Measurements from ENCODE around the gene HINT2.

The HINT2 gene

GRCh38 chr9:35856882-35857281 is 42.0 kb upstream of the HINT2 start:
- no peak for DNase-seq (ENCODE audit: low read depth, low spot score)
- no peak overlapping the region for H3K4me3 ChIP-seq (ENCODE audit: insufficient read length, low read depth)
- TF ChIP-seq YY1 (IDR thresholded peaks at IDR 0.05; ENCODE audit: insufficient read depth, insufficient read length) (no peak), ZNF274 (IDR thresholded peaks at IDR 0.05; ENCODE audit: low read depth, low read length) (no peak), SUZ12 (IDR thresholded peaks at IDR 0.05; ENCODE audit: extremely low read depth, insufficient read depth, insufficient read length) (no peak)
- no peak overlapping the region for H3K9ac ChIP-seq (ENCODE audit: insufficient read length, low read depth)
- H3K36me3 ChIP-seq (ENCODE audit: insufficient read depth, insufficient read length, low read length) = no peaks in the 10 kb centered on the region
- no peaks in the 10 kb centered on the region for H3K9me3 ChIP-seq (ENCODE audit: insufficient read depth, low read length)
- peaks cover 4% of the 10 kb centered on the region for H3K4me1 ChIP-seq (ENCODE audit: insufficient read depth, insufficient read length)
- H3K27me3 ChIP-seq (ENCODE audit: insufficient read depth, insufficient read length) = peaks cover 8% of the 10 kb centered on the region

- Histone ChIP-seq H3K4me3 (ENCODE audit: insufficient read length, low read depth) (no peak overlapping the region), H3K27me3 (ENCODE audit: insufficient read depth, insufficient read length) (peaks cover 3% of the 10 kb centered on the region)
- no peak for TF ChIP-seq ZNF274 (IDR thresholded peaks at IDR 0.05; ENCODE audit: low read depth, low read length)
- no peak for TF ChIP-seq SUZ12 (IDR thresholded peaks at IDR 0.05; ENCODE audit: extremely low read depth, insufficient read depth, insufficient read length)
- TF ChIP-seq YY1 (IDR thresholded peaks at IDR 0.05; ENCODE audit: insufficient read depth, insufficient read length) = no peak
Measured at GRCh38 chr9:35856206-35856605, 41.4 kb upstream of the HINT2 start.

GRCh38 chr9:35854091-35854762 is 39.4 kb upstream of the HINT2 start:
- Histone ChIP-seq H3K9me3 (ENCODE audit: insufficient read depth, low read length) (no peaks in the 10 kb centered on the region), H3K4me1 (ENCODE audit: insufficient read depth, insufficient read length) (peaks cover 4% of the 10 kb centered on the region)
- DNase-seq (ENCODE audit: low read depth, low spot score) = no peak

More at GRCh38 chr9:35856206-35856605, 41.4 kb upstream of the HINT2 start:
- no peaks in the 10 kb centered on the region for H3K36me3 ChIP-seq (ENCODE audit: insufficient read depth, insufficient read length, low read length)
- peaks cover 4% of the 10 kb centered on the region for H3K4me1 ChIP-seq (ENCODE audit: insufficient read depth, insufficient read length)
- H3K9ac ChIP-seq (ENCODE audit: insufficient read length, low read depth) = no peak overlapping the region
- DNase-seq (ENCODE audit: low read depth, low spot score) = no peak
- no peaks in the 10 kb centered on the region for H3K9me3 ChIP-seq (ENCODE audit: insufficient read depth, low read length)

GRCh38 chr9:35852876-35853865 is 38.3 kb upstream of the HINT2 start:
- no peaks in the 10 kb centered on the region for H3K27me3 ChIP-seq (ENCODE audit: insufficient read depth, insufficient read length)
- TF ChIP-seq ZNF274 (IDR thresholded peaks at IDR 0.05; ENCODE audit: low read depth, low read length) (no peak), YY1 (IDR thresholded peaks at IDR 0.05; ENCODE audit: insufficient read depth, insufficient read length) (no peak), SUZ12 (IDR thresholded peaks at IDR 0.05; ENCODE audit: extremely low read depth, insufficient read depth, insufficient read length) (no peak)
- DNase-seq (ENCODE audit: low read depth, low spot score) = no peak
- no peak overlapping the region for H3K4me3 ChIP-seq (ENCODE audit: insufficient read length, low read depth)
- H3K9ac ChIP-seq (ENCODE audit: insufficient read length, low read depth) = no peak overlapping the region
- H3K36me3 ChIP-seq (ENCODE audit: insufficient read depth, insufficient read length, low read length) = no peaks in the 10 kb centered on the region
- peaks cover 2% of the 10 kb centered on the region for H3K4me1 ChIP-seq (ENCODE audit: insufficient read depth, insufficient read length)
- H3K9me3 ChIP-seq (ENCODE audit: insufficient read depth, low read length) = no peaks in the 10 kb centered on the region

More at GRCh38 chr9:35854091-35854762, 39.4 kb upstream of the HINT2 start:
- Histone ChIP-seq H3K9ac (ENCODE audit: insufficient read length, low read depth) (no peak overlapping the region), H3K4me3 (ENCODE audit: insufficient read length, low read depth) (no peak overlapping the region), H3K27me3 (ENCODE audit: insufficient read depth, insufficient read length) (no peaks in the 10 kb centered on the region), H3K36me3 (ENCODE audit: insufficient read depth, insufficient read length, low read length) (no peaks in the 10 kb centered on the region)
- no peak for TF ChIP-seq YY1 (IDR thresholded peaks at IDR 0.05; ENCODE audit: insufficient read depth, insufficient read length)
- TF ChIP-seq SUZ12 (IDR thresholded peaks at IDR 0.05; ENCODE audit: extremely low read depth, insufficient read depth, insufficient read length) = no peak
- TF ChIP-seq ZNF274 (IDR thresholded peaks at IDR 0.05; ENCODE audit: low read depth, low read length) = no peak

- DNase-seq (ENCODE audit: low read depth, low spot score) = no peak
- H3K9ac ChIP-seq (ENCODE audit: insufficient read length, low read depth) = no peak overlapping the region
- H3K4me1 ChIP-seq (ENCODE audit: insufficient read depth, insufficient read length) = peaks cover 2% of the 10 kb centered on the region
- TF ChIP-seq ZNF274 (IDR thresholded peaks at IDR 0.05; ENCODE audit: low read depth, low read length) (no peak), SUZ12 (IDR thresholded peaks at IDR 0.05; ENCODE audit: extremely low read depth, insufficient read depth, insufficient read length) (no peak), YY1 (IDR thresholded peaks at IDR 0.05; ENCODE audit: insufficient read depth, insufficient read length) (no peak)
- no peaks in the 10 kb centered on the region for H3K9me3 ChIP-seq (ENCODE audit: insufficient read depth, low read length)
- H3K4me3 ChIP-seq (ENCODE audit: insufficient read length, low read depth) = no peak overlapping the region
- no peaks in the 10 kb centered on the region for H3K27me3 ChIP-seq (ENCODE audit: insufficient read depth, insufficient read length)
- no peaks in the 10 kb centered on the region for H3K36me3 ChIP-seq (ENCODE audit: insufficient read depth, insufficient read length, low read length)
Measured at GRCh38 chr9:35852267-35852815, 37.5 kb upstream of the HINT2 start.

- no peaks in the 10 kb centered on the region for H3K27me3 ChIP-seq (ENCODE audit: insufficient read depth, insufficient read length)
- DNase-seq (ENCODE audit: low read depth, low spot score) = no peak
- peaks cover 3% of the 10 kb centered on the region for H3K4me1 ChIP-seq (ENCODE audit: insufficient read depth, insufficient read length)
- H3K36me3 ChIP-seq (ENCODE audit: insufficient read depth, insufficient read length, low read length) = no peaks in the 10 kb centered on the region
- TF ChIP-seq ZNF274 (IDR thresholded peaks at IDR 0.05; ENCODE audit: low read depth, low read length) = no peak
- H3K9me3 ChIP-seq (ENCODE audit: insufficient read depth, low read length) = no peaks in the 10 kb centered on the region
- no peak overlapping the region for H3K9ac ChIP-seq (ENCODE audit: insufficient read length, low read depth)
- no peak overlapping the region for H3K4me3 ChIP-seq (ENCODE audit: insufficient read length, low read depth)
Measured at GRCh38 chr9:35847792-35848572, 33.1 kb upstream of the HINT2 start.

All from NT2/D1 (cell line).